Peyer's patch (tissue), 4 donors: ENCODE measurements around the gene NR0B2. TPM values are rescaled to one million over a fixed set of nuclear protein-coding genes. Genes with fewer than 3 reads are reported as not detected.

ENCODE experiments used
- DNase-seq, 3 donors: peaks; one replicate each; pipeline ENCODE4 v3.0.0-alpha.2; 2017 to 2019
- H3K27ac ChIP-seq, 4 donors: fragments of 200-600 bp; sonication (generic); one replicate each; pipeline ENCODE4 v1.5.1; 2016 to 2019
- H3K27me3 ChIP-seq, 2 donors: fragments of 200-600 bp; sonication (generic); one replicate each; pipeline ENCODE4 v1.5.1; 2019
- H3K36me3 ChIP-seq, 3 donors: fragments of 200-600 bp; sonication (generic); one replicate each; pipeline ENCODE4 v1.5.1; 2016 to 2019
- H3K4me1 ChIP-seq, 4 donors: fragments of 200-600 bp; sonication (generic); one replicate each; pipeline ENCODE4 v1.5.1; 2016 to 2019
- H3K4me3 ChIP-seq, 4 donors: fragments of 200-600 bp; sonication (generic); 1 replicate in 3 of 4; 2 replicates in 1 of 4; pipeline ENCODE4 v1.5.1; 2016 to 2019; ENCODE audit warnings: mild to moderate bottlenecking in 1 of 4
- H3K9me3 ChIP-seq, 4 donors: fragments of 200-600 bp; sonication (generic); one replicate each; pipeline ENCODE4 v1.5.1; 2016 to 2019; ENCODE audit warnings: mild to moderate bottlenecking in 1 of 4
- POLR2A ChIP-seq, 2 donors: fragments of 450-650 bp; IDR thresholded peaks; one replicate each; pipeline ENCODE4 v1.5.1; 2017; ENCODE audit warnings: antibody characterized with exemption in 2 of 2, mild to moderate bottlenecking in 2 of 2, moderate library complexity in 2 of 2
- total RNA-seq, 4 donors: library from RNA; depleted of rRNA; stranded (reverse); fragments of >200 nt; gene quantifications; one replicate each; pipeline ENCODE4 v1.1.0, GENCODE V29; 2016
- TF ChIP-seq, protein P1 (sequence below), 6 experiments: fragments of 450-650 bp in 4 of 6; fragments of 200-600 bp in 2 of 6; sonication (generic) in 1 of 6; IDR thresholded peaks; one replicate each; pipeline ENCODE4 v1.5.1; 2017 to 2019; ENCODE audit warnings: antibody characterized with exemption in 6 of 6, mild to moderate bottlenecking in 3 of 6, moderate library complexity in 1 of 6

Gene NR0B2
- total RNA-seq, 4 donors from 2014 or later = 16.2 to 46.4 (median 30.7) TPM; not detected in 1

DNA sequence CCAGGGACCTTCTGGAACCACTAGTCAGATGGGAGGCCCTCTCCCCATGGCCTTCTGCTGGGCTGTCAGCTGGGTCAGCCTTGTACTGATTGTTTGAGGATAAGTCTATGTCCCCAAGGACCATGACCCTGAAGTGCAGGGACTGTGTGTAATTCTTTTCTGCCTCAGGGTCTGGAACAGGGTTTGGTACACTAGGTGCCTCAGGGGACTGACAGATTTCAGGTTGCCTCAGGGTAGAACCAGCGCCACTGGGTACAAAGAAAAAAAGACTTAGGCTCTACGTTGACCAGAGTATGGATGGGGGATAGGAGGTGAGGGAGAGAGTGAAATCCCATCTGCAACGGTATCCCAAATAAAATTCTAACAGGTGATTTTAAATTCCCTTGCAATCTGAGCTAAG, 43.5 kb upstream of the NR0B2 start:
- H3K4me3 ChIP-seq = no peak overlapping the region
- H3K9me3 ChIP-seq = no peaks in the 10 kb centered on the region
- H3K36me3 ChIP-seq = no peaks in the 10 kb centered on the region
- H3K4me1 ChIP-seq = peaks cover 0 to 14% (median 6%) of the 10 kb centered on the region in 4 donors
- peaks cover 0 to 11% of the 10 kb centered on the region in 2 donors for H3K27me3 ChIP-seq
- DNase-seq = no peak
- no peak overlapping the region for H3K27ac ChIP-seq
- TF ChIP-seq, protein P1, sequence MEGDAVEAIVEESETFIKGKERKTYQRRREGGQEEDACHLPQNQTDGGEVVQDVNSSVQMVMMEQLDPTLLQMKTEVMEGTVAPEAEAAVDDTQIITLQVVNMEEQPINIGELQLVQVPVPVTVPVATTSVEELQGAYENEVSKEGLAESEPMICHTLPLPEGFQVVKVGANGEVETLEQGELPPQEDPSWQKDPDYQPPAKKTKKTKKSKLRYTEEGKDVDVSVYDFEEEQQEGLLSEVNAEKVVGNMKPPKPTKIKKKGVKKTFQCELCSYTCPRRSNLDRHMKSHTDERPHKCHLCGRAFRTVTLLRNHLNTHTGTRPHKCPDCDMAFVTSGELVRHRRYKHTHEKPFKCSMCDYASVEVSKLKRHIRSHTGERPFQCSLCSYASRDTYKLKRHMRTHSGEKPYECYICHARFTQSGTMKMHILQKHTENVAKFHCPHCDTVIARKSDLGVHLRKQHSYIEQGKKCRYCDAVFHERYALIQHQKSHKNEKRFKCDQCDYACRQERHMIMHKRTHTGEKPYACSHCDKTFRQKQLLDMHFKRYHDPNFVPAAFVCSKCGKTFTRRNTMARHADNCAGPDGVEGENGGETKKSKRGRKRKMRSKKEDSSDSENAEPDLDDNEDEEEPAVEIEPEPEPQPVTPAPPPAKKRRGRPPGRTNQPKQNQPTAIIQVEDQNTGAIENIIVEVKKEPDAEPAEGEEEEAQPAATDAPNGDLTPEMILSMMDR (IDR thresholded peaks at IDR 0.05) = no peak
- TF ChIP-seq POLR2A (IDR thresholded peaks at IDR 0.05) = no peak

DNA sequence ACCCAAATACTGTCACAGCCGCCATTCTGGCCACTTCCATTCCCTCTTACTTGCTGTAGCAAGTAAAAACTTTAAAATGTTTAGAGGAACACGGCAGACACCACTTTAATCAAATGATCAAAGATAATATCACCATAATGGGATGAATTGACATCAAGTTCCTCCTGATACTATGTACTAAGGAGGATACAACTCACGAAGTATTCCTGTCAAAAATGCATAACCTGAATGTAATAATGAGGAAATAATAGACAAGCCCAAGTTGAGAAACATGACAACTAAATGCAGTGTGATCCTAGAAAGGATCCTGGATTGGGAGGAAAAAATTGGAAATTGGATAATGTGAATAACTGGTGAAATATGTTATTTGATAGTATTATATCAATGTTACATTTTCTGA, 42.5 kb upstream of the NR0B2 start:
- Histone ChIP-seq H3K27ac (no peak overlapping the region), H3K36me3 (peaks cover 0 to 5% (median 0%) of the 10 kb centered on the region in 3 donors), H3K4me1 (peaks cover 0 to 14% (median 6%) of the 10 kb centered on the region in 4 donors), H3K9me3 (no peaks in the 10 kb centered on the region), H3K4me3 (no peak overlapping the region), H3K27me3 (peaks cover 0 to 11% of the 10 kb centered on the region in 2 donors)
- DNase-seq = no peak
- TF ChIP-seq, protein P1 (IDR thresholded peaks at IDR 0.05) = no peak
- no peak for TF ChIP-seq POLR2A (IDR thresholded peaks at IDR 0.05)

DNA sequence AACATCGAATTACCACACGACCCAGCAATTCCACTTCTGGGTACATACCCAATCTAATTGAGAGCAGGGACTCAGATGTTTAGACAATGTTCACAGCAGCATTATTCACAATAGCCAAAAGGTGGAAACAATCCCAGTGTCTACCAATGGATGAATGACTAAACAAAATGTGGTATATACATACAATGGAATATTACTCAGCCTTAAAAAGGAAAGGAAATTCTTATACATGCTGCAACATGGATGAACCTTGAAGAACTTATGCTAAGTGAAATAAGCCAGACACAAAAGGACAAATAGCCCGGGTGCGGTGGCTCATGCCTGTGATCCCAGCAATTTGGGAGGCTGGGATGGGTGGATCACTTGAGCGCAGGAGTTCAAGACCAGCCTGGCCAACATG, 39.6 kb upstream of the NR0B2 start:
- Histone ChIP-seq H3K4me3 (no peak overlapping the region), H3K36me3 (peaks cover 0 to 9% (median 0%) of the 10 kb centered on the region in 3 donors), H3K9me3 (no peaks in the 10 kb centered on the region), H3K27me3 (no peaks in the 10 kb centered on the region), H3K27ac (no peak overlapping the region), H3K4me1 (peaks cover 0 to 5% (median 0%) of the 10 kb centered on the region in 4 donors)
- DNase-seq = no peak
- TF ChIP-seq, protein P1 (IDR thresholded peaks at IDR 0.05) = no peak
- no peak for TF ChIP-seq POLR2A (IDR thresholded peaks at IDR 0.05)

DNA sequence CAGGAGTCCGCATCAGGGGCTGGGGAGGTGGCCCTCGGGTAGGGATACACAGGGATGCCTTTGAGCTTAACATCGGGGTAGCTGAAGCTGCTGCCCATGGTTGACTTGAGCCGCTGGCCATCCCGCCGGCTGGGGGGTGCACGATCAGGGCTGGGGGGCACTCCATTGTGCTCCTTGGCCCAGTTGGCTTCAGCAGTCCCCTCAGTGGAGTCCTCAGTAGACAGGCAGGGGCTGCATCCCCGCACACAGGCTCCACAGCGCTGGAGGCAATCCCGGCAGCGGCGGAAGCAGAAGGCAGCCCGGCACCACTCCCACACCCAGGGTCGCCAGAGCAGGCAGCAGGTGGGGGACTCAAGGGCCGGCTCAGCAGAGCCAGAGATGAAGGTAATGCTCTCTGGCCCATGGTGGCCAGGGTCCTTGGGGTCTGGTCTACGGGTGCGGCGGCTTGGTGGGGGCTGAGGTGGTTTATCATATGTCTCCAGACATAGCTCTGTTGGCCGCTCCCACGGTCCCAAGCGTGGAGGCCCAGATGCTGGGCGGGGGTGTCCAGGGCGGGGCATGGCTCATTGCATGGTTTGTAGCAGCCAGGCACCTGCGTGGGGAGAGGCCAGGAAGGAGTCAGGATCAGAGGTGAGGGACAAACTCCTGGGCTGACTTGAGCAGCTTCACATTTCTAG, 38.2 kb upstream of the NR0B2 start:
- no peak overlapping the region for H3K4me3 ChIP-seq
- no peaks in the 10 kb centered on the region for H3K9me3 ChIP-seq
- peak overlapping the region in 1 of 4 donors; percentile 25 for H3K27ac ChIP-seq
- H3K36me3 ChIP-seq = peaks cover 0 to 11% (median 0%) of the 10 kb centered on the region in 3 donors
- H3K4me1 ChIP-seq = peaks cover 0 to 7% (median 0%) of the 10 kb centered on the region in 4 donors
- peak in 1 of 3 donors; percentile 43 for DNase-seq
- TF ChIP-seq, protein P1 (IDR thresholded peaks at IDR 0.05) = no peak
- no peak for TF ChIP-seq POLR2A (IDR thresholded peaks at IDR 0.05)
- H3K27me3 ChIP-seq = no peaks in the 10 kb centered on the region

DNA sequence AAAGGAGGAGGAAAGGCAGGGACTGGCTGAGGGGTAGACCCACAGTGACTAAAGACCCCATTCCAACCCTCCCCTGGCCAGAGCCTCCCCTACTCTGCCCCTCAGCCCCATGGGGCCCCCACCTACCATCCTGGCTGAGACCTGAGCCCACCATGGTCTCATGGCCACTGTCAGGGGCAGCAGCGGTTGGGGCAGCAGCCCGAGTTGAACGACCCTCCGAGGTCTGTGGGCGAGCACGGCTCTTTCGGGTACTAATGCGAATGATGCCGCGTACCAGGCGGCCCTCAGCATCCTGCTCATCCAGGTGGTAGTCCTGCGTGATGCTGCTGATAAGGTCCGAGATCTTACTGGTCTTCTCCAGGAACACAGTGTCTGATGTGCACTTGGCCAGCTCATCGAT, 37.4 kb upstream of the NR0B2 start:
- Histone ChIP-seq H3K27me3 (no peaks in the 10 kb centered on the region), H3K9me3 (no peaks in the 10 kb centered on the region), H3K36me3 (peaks cover 0 to 17% (median 0%) of the 10 kb centered on the region in 3 donors), H3K4me1 (peaks cover 0 to 15% (median 0%) of the 10 kb centered on the region in 4 donors), H3K27ac (no peak overlapping the region), H3K4me3 (no peak overlapping the region)
- TF ChIP-seq, protein P1 (IDR thresholded peaks at IDR 0.05) = no peak
- no peak for TF ChIP-seq POLR2A (IDR thresholded peaks at IDR 0.05)
- no peak for DNase-seq
